NCI-H2081 (cell line): ENCODE measurements around the gene ERCC2.
A peak's percentile ranks its signal among the peaks of the same experiment; 100 is the strongest.
"Not testable (repeated sequence)": the region's sequence is repeated elsewhere in the genome, so short reads cannot be mapped to it uniquely, and the experiment has no call there.

Source experiments
- DNase-seq, 2 experiments: peaks; one replicate each; lab custom pipeline; 2025; lab: John Stamatoyannopoulos, UW

The ERCC2 gene

DNA sequence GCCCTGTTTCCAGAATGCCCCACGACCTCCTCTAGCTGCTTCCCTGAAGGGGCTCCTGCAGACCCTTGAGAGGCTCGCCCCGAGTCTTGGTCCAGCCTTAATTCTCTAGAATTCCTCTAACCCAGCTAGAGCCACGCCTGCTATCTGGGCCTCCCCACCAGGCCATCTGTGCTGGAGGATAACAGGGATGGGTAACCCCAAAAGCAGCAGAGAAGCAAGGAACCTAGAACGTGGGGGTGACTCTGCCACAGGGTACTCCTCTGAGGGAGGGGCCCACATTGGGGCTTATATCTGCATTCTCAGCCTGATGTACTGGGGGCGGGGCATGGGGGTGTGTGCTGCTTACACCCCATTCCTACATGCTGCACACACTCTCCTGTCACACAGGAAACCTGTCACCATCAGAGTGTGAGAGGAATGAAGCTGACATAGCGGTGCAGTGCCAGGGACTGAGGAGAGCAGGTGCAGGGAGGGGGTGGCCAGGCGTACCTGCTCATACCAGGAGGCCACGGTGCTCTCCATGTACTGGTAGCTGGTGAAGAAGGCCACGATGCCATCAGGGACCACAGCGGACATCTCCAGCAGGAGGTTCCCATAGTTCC is 16.0 kb downstream of the ERCC2 start:
- no peak for DNase-seq

GRCh38 chr19:45352914-45353796 is 17.2 kb downstream of the ERCC2 start:
- DNase-seq, result no peak

DNA sequence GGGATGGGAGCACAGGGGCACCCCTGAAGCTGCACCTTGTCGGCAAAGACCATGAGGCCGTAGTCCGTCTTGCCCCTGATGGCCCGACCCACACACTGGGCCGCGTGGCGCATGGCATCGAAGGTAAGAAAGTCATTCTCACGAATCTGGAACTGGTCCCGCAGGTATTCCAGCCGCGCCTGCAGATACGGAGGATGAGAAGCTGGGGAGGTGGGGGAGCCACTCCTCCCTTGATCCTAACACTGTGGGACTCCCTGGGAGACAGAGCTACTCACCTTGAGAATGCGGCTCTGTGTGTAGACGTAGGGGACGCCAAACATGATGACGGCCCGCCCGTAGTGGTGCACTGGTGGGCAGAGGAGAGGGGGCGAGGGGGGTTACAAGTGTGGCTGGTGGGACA is 17.9 kb downstream of the ERCC2 start:
- DNase-seq, result no peak

DNA sequence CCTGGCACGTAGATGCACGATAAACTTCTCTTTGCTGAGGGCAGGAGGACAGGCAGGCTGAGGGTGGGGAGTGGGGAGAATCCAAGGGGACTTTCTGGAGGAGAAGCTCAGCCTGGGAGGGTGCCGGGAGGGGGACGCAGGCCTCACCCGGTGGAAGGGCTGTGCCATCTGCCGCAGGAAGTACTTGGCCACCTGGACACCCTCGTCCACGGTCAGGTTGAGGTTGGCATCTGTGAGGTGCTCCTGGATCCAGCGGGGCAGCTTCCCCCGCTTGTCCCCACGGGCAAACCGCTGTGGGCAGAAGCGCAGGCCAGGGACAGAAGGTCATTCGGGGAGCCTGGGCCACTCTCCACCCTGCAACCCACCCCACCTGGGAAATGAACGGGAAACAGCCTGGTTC is 18.3 kb downstream of the ERCC2 start:
- no peak for DNase-seq

DNA sequence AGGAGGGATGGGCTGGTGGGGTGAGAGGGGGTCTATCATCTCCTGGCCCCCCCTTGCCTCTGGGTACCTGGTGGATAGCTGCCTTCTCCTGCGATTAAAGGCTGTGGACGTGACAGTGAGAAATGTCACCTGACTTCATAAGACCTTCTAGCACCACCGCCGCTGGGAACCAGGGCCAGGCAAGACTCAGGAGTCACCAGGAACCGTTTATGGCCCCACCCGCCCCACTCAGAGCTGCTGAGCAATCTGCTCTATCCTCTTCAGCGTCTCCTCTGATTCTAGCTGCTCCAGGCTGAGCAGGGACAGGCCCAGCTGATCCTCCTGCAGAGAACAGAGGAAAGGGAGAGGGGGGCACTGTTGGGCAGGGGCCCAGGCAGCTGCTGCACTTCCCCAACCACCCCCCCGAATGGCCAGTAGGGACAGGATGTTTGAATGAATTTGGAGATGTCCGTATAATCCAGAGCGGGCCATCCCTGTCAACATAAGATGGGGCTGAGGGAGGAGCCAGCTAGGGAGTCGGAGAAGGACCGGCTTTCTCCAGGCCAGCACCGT is 18.9 kb downstream of the ERCC2 start:
- DNase-seq, result no peak

- DNase-seq, result no peak
Observed at GRCh38 chr19:45350477-45351058, 19.8 kb downstream of the ERCC2 start.

DNA sequence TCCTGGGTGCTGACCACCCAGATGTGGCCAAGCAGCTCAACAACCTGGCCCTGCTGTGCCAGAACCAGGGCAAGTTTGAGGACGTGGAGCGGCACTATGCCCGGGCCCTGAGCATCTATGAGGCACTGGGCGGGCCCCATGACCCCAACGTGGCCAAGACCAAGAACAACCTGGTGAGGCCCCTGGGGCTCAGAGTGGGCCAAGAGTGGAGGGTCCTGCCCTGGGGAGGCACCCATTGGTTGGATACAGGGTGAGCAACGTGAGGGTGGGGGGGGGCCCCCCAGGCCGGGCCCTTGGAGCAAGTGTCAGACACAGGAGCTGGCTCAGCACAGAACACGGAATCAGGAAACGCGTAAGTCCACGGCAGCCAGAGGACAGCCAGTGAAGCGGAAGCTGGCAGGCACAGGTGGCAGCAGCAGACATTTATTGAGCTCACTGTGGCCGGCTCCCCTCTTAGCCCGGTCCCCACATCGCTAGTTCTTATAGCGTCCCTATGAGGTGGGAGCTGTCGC is 20.9 kb downstream of the ERCC2 start:
- DNase-seq, result no peak

GRCh38 chr19:45349126-45349415 is 21.3 kb downstream of the ERCC2 start:
- no peak for DNase-seq

GRCh38 chr19:45348367-45349125 is 21.8 kb downstream of the ERCC2 start:
- DNase-seq, result no peak

- DNase-seq, result no peak
Observed at GRCh38 chr19:45347570-45348366, 22.6 kb downstream of the ERCC2 start.

DNA sequence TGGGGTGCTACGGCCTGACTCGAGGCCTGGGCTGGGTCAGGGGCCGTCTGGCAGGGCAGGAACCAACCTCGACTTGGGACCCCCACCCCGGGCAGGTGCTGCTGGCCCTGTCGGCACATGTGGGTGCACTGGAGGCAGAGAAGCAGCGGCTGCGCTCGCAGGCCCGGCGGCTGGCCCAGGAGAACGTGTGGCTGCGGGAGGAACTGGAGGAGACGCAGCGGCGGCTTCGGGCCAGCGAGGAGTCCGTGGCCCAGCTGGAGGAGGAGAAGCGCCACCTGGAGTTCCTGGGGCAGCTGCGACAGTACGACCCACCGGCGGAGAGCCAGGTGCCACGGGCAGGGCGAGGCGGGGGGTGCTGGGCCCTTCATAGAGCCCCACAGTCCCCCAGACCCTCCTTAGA is 23.9 kb downstream of the ERCC2 start:
- no peak for DNase-seq

DNA sequence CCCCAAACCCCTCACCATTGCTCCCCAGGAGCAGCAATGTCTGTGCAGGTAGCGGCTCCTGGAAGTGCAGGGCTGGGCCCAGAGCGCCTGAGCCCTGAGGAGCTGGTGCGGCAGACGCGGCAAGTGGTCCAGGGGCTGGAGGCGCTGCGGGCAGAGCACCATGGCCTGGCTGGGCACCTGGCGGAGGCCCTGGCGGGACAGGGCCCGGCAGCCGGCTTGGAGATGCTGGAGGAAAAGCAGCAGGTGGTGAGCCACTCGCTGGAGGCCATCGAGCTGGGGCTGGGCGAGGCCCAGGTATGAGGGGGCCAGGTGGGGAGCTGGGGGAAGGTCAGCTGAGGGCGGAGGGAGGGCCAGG is 24.9 kb downstream of the ERCC2 start:
- no peak for DNase-seq

- no peak for DNase-seq
Observed at GRCh38 chr19:45344621-45345505, 25.5 kb downstream of the ERCC2 start.

GRCh38 chr19:45342911-45343310 is 27.5 kb downstream of the ERCC2 start:
- DNase-seq, result no peak

GRCh38 chr19:45340899-45341453 is 29.4 kb downstream of the ERCC2 start:
- no peak for DNase-seq

DNA sequence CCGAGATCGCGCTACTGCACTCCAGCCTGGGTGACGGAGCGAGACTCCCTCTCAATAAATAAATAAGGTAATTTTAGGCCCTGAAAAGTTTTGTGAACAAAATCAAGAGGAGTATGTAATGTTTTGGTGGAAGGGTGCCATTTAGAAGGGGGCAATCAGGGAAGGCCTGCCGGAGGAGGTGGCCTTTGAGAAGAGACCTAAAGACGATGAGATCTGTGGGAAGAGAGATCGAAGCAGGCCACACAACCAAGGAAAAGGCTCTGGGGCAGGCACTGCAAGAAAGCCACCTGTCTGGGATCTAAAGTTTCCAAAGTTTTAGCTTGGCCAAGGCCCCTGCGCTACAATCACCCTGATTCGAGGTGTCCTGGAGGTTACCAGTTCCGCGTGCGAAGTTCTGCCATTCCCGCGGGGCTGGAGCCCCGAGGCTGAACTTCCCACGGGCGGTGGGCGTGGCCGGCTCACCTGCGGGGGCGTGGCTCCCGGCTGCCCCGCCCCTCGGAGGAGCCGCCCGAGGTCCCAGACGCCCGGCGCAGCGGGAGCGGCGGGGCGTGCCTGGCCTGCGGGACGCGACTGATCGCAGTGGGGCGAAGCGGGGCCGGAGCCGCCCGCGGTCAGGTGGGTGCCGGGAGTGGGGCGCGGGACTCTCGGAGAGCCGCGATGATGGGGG is 30.0 kb downstream of the ERCC2 start, which contains the start of gene KLC3:
TSS of gene KLC3 (plus strand) at position 519 of the 667 bp plus-strand sequence. CDS start 4,792 bp downstream, outside the sequence.
- peak in 1 of 2 experiments; percentile 38 for DNase-seq

DNA sequence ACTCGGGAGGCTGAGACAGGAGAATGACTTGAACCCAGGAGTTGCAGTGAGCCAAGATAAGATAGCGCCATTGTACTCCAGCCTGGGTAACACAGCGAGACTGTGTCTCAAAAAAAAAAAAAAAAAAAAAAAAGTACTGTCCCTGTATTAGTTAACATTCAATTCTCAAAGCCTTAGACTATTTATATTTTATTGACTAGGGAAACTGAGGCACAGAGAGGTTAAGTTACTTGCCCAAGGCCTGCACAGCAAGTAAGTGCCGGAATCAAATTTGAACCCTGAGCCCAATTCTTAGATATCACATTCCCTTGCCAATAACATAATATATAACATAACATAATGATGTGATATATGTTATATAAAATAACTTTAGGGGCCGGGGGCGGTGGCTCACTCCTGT is 30.7 kb downstream of the ERCC2 start:
- no peak for DNase-seq

GRCh38 chr19:45336696-45337251 is 33.6 kb downstream of the ERCC2 start:
- DNase-seq, result no peak

DNA sequence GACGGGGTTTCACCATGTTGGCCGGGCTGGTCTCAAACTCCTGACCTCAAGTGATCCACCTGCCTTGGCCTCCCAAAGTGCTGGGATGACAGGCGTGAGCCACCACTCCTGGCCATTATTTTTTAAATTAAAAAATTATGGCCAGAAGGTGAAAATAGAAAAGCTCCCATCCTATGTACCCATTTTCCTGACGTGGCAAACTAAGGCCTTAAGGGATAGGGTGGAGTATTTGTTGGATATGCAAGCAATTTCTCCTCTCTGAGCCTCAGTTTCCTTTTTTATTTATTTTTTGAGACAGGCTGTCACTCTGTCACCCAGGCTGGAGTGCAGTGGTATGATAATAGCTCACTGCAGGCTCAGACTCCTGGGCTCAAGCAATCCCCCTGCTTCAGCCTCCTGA is 35.5 kb downstream of the ERCC2 start:
- not testable (repeated sequence) for DNase-seq
